NT2/D1 (cell line): ENCODE data around the gene ZBTB32.

ENCODE experiments used
- DNase-seq: peaks from one replicate; pipeline ENCODE4 v3.0.0-alpha.2; 2011; ENCODE audit warnings: low read depth, low spot score
- H3K27me3 ChIP-seq: 2 replicates; pipeline ENCODE4 v1.6.0; 2011; ENCODE audit warnings: mild to moderate bottlenecking; ENCODE audit not compliant: insufficient read length, insufficient read depth
- H3K36me3 ChIP-seq: 2 replicates; pipeline ENCODE4 v1.6.1; 2011; ENCODE audit warnings: mild to moderate bottlenecking, low read length, mixed read lengths; ENCODE audit not compliant: insufficient read depth, insufficient read length
- H3K4me1 ChIP-seq: 2 replicates; pipeline ENCODE4 v1.5.1; 2011; ENCODE audit not compliant: insufficient read depth, insufficient read length
- H3K4me3 ChIP-seq: 2 replicates; pipeline ENCODE4 v1.5.1; 2011; ENCODE audit warnings: low read depth; ENCODE audit not compliant: insufficient read length
- H3K9ac ChIP-seq: 2 replicates; pipeline ENCODE4 v1.6.0; 2011; ENCODE audit warnings: low read depth; ENCODE audit not compliant: insufficient read length
- H3K9me3 ChIP-seq: 2 replicates; pipeline ENCODE4 v1.5.1; 2011; ENCODE audit warnings: mild to moderate bottlenecking, low read length; ENCODE audit not compliant: insufficient read depth
- SUZ12 ChIP-seq: IDR thresholded peaks from 2 replicates; pipeline ENCODE4 v1.6.1; 2011; ENCODE audit not compliant: insufficient read length, insufficient read depth; ENCODE audit errors: extremely low read depth
- YY1 ChIP-seq: IDR thresholded peaks from 2 replicates; pipeline ENCODE4 v1.6.1; 2011; ENCODE audit not compliant: insufficient read length, insufficient read depth
- ZNF274 ChIP-seq: IDR thresholded peaks from 2 replicates; pipeline ENCODE4 v1.6.1; 2011; ENCODE audit warnings: mild to moderate bottlenecking, low read depth, low read length

Gene ZBTB32

DNA sequence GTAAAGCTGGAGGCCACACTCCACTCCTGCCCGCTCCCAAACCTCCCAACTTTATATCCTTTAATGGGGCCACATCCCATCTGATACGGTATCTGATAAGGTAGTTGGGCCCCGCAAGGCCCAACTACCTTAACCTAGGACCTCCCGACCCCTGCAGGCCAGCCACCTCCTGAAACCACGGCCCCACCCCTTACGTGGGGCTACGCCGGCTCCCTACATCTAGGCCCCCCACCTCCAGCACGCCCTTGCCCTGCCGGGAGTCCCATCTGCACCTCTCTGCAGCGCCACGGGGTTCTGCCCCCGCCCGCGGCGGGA, 35.7 kb downstream of the ZBTB32 start:
- H3K36me3 ChIP-seq, result peaks cover 56% of the 10 kb centered on the region
- H3K4me3 ChIP-seq, result peak overlapping the region; percentile 53
- no peaks in the 10 kb centered on the region for H3K9me3 ChIP-seq
- TF ChIP-seq YY1 (no peak), SUZ12 (no peak), ZNF274 (no peak)
- DNase-seq, result no peak
- H3K27me3 ChIP-seq, result no peaks in the 10 kb centered on the region
- H3K4me1 ChIP-seq, result peaks cover 9% of the 10 kb centered on the region
- H3K9ac ChIP-seq, result peak overlapping the region; percentile 68

DNA sequence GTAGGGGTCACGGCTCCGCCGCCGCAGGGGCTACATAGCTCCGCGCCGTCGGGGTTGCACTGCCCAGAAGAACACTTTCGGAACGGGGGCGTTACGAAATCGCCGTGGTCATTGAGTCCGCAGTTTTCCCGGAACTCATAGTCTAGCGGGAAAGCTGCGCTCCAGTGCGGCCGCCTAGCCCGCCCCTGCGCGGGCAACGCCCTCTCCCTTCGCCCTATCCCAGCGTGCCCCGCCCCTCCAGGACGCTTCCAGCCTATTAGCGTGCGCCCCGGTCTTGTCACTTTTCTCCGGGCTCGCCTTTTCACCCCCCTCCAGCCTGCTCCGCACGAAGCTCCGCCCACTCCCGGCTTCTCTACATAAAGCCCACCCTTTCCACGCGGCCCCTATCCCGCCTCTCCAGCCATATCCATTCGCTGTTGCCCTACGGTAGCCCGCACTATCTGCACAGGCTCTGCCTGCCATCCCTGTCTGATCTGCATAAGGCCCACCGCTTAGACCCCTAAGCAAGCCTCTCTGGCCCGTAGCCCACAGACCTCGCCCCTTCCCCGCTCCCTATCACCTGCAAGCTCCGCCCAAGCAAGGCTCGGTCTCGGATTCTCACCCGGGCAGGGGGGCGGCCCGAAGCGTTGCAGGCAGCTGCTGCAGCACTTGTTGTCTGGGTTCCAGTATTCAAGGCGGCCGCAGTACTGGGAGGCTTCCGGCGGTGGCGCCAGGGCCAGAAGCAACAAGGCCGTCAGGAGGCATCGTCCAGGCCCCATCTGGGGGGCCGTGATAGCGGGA, 36.3 kb downstream of the ZBTB32 start:
- Histone ChIP-seq H3K9ac (peak overlapping the region; percentile 74), H3K4me3 (peak overlapping the region; percentile 53), H3K36me3 (peaks cover 51% of the 10 kb centered on the region), H3K27me3 (no peaks in the 10 kb centered on the region), H3K9me3 (no peaks in the 10 kb centered on the region), H3K4me1 (peaks cover 9% of the 10 kb centered on the region)
- TF ChIP-seq ZNF274 (no peak), SUZ12 (no peak), YY1 (no peak)
- peak; percentile 89 for DNase-seq

DNA sequence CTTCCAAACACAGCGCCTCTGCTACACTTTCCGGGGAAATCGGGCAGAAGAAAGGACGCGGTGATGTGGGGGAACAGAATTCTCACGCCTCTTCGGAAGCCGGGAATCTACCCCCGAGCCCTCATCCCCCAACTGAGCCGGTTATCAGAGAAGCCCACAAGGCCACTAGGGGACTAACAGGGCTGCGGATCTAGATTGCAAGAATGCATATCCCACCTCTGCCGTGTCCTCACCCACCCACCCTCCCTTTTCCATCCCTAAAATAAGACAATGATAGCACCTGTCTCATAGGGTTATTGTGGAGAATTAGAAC, 36.8 kb downstream of the ZBTB32 start:
- Histone ChIP-seq H3K4me1 (peaks cover 9% of the 10 kb centered on the region), H3K9me3 (no peaks in the 10 kb centered on the region), H3K27me3 (no peaks in the 10 kb centered on the region), H3K4me3 (peak overlapping the region; percentile 26), H3K9ac (peak overlapping the region; percentile 74), H3K36me3 (peaks cover 48% of the 10 kb centered on the region)
- TF ChIP-seq SUZ12, result no peak
- no peak for DNase-seq

DNA sequence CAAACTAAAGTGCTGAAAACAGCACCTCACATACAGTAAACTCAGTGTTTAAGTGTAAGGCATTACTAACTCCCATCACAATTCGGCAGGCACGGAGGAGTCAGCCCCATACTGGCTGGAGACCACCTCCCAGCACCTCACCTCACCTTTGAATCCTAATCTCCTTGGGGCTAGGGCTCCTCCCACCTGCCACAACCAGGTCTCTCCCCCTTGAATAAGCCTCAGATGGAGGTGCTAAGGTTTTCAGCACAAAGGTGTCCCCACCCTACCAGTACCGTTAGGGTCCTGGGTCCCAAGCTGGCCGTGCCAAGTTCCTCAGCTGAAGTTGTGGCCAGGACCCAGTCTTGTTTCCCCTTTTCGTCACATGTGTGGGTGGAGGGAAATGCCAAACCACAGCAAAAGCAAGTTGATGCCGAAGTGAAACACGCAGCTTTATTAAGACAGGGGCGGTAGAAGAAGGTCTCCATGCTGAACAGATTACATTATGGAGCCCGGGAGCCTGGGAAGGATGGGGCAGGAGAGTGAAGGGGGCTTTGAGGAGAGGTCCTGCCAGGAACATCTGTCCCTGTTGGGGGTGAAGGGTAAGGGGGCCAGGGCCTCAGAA, 37.9 kb downstream of the ZBTB32 start, which contains the start of gene IGFLR1:
TSS of gene IGFLR1 (minus strand) at position 332 of the 604 bp plus-strand sequence. CDS start 1,272 bp downstream, outside the sequence.
- Histone ChIP-seq H3K9ac (peak within 1 kb of the TSS; percentile 74), H3K36me3 (peaks cover 37% of the 10 kb centered on the region), H3K27me3 (no peaks in the 10 kb centered on the region), H3K4me1 (peaks cover 9% of the 10 kb centered on the region), H3K4me3 (peak within 1 kb of the TSS; percentile 26), H3K9me3 (no peaks in the 10 kb centered on the region)
- TF ChIP-seq YY1 (no peak), SUZ12 (no peak), ZNF274 (no peak)
- no peak for DNase-seq

DNA sequence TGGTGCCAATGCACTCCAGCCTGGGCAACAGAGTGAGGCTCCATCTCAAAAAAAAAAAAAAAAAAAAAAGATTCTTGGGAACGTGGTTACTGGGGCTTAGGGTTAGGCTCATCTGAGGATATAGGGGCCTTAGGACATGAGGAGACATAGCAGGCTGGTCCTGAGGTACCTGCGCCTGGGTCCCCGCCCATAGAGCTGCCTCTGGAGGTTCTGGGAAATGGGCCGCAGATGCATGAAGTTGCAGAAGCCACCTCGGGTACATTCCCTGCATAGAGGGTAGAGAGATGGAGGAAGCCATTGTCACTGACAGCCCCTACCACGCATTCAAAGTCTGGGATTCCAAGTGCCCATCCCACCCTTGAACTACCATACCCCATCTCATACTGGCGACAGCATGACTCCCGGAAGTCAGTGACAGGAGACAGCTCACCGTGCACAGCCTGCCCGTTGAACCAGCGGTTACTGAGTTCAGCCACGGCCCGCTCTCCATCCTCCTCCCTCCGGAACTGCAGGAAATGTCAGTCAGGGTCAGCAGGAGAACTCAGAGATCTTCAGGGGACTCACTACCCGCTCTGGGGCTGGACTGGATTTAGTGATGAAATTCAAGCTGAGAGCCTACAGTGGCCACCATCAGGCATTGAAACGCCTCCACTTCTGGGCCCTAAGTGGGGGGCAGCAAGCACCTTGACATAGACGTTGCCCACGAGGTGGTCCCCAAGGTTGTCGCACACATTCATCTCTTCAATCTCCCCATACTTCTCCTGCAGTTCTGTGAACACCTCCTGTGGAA, 39.5 kb downstream of the ZBTB32 start:
- Histone ChIP-seq H3K4me3 (peak overlapping the region; percentile 68), H3K9ac (peak overlapping the region; percentile 33), H3K36me3 (peaks cover 21% of the 10 kb centered on the region), H3K27me3 (no peaks in the 10 kb centered on the region), H3K9me3 (no peaks in the 10 kb centered on the region), H3K4me1 (peaks cover 9% of the 10 kb centered on the region)
- no peak for TF ChIP-seq ZNF274
- no peak for TF ChIP-seq SUZ12
- TF ChIP-seq YY1, result no peak
- no peak for DNase-seq

DNA sequence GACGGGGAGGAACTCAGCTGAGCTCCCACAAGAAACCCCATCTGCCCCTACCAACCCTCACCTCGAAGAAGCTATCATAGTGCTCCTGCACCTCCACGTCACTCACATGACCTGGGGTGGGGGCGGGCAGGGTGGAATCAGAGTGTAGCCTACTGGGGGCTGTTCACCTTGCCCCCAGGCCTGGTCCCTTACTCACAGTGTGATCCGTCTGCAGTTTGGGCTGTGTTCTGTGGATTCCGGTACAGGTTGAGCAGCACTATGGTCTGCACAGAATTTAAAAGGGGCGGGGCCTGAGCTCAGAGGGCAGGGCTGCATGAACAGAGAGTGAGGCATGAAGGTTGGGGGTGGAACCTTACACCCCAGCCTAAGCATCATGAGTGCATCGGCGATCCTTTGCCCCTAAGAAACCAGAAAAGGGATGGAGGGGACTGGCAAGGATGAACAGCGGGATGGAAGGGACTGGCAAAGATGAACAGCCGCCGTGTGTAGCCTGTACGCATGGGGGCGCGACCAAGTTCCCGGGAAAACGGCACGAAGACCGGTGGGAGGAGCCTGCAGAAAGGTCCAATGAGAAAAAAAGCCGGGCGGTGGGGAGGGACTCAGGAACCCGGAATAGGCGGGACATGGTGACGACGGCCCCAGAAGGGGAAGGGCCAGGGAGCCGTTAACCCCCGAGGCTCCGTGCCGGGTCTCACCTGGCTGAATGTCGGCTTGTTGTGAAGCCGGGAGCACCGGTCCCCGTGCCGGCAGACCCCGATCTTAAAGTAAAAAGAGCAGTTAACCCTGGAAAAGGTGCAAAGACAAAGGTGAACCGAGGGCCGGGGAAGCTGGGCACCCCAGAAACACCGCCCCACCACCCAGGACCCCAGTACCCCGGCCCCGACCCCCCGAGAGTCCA, 40.3 kb downstream of the ZBTB32 start:
- H3K4me1 ChIP-seq, result peaks cover 7% of the 10 kb centered on the region

More for the DNA sequence above, 40.3 kb downstream of the ZBTB32 start:
- TF ChIP-seq YY1 (no peak), SUZ12 (no peak), ZNF274 (no peak)
- peak; percentile 88 for DNase-seq
- Histone ChIP-seq H3K36me3 (peaks cover 15% of the 10 kb centered on the region), H3K27me3 (no peaks in the 10 kb centered on the region), H3K9ac (peak overlapping the region; percentile 82), H3K4me3 (peak overlapping the region; percentile 68), H3K9me3 (no peaks in the 10 kb centered on the region)
